Skin epidermis (tissue), 12 donors: ENCODE measurements around the gene TLR10.
A peak's percentile ranks its signal among the peaks of the same experiment; 100 is the strongest.
"Not testable (repeated sequence)": the region's sequence is repeated elsewhere in the genome, so short reads cannot be mapped to it uniquely, and the experiment has no call there.

ENCODE experiments used
- H3K27ac ChIP-seq, 21 experiments: fragments of 200-600 bp; sonication (generic) in 11 of 21; one replicate each; pipeline ENCODE4 v1.5.0; 2020; ENCODE audit warnings: mild to moderate bottlenecking in 3 of 21, inconsistent platforms in 2 of 21, moderate library complexity in 2 of 21
- H3K4me3 ChIP-seq, 7 experiments: fragments of 200-600 bp; sonication (generic) in 2 of 7; one replicate each; pipeline ENCODE4 v1.5.0; 2020; ENCODE audit warnings: inconsistent platforms in 2 of 7, mild to moderate bottlenecking in 2 of 7, moderate library complexity in 1 of 7

Gene TLR10

GRCh38 chr4:38782452-38783108, at the start of gene TLR10:
TLR10 (minus strand) TSS chr4:38782990; CDS start chr4:38775590, 7,400 bp downstream.
- peak within 1 kb of the TSS in 2 of 21 experiments; percentile 19 to 45 for H3K27ac ChIP-seq
- no peak within 1 kb of the TSS for H3K4me3 ChIP-seq

DNA sequence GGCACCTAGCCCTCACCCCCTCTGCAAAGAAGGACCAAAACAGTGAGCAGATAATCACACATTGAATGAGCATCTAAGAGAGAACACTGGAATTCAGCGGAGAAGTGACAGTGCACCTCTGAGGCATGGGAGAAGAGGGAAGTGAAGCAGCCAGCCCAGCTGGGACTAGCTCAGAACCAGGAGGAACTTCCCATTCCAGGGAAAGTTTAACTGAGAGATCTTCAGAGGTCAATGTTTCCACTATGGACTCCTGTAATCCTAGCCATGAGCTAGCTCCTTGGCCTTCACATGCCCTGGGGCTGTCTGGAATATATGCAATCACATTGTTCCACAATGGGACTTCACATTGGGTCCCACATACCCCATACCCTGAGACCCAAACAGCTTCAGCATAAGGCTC, 49.4 kb upstream of the TLR10 start:
- no peak overlapping the region for H3K27ac ChIP-seq

GRCh38 chr4:38831653-38832052, 48.9 kb upstream of the TLR10 start:
- H3K4me3 ChIP-seq = no peak overlapping the region
- no peak overlapping the region for H3K27ac ChIP-seq

More for the DNA sequence above, 49.4 kb upstream of the TLR10 start:
- H3K4me3 ChIP-seq = no peak overlapping the region

GRCh38 chr4:38829237-38829636, 46.4 kb upstream of the TLR10 start:
- Histone ChIP-seq H3K27ac (peak overlapping the region in 1 of 21 experiments; percentile 20), H3K4me3 (no peak overlapping the region)

- Histone ChIP-seq H3K27ac (no peak overlapping the region), H3K4me3 (no peak overlapping the region)
Observed at GRCh38 chr4:38823766-38824165, 41.0 kb upstream of the TLR10 start.

- H3K4me3 ChIP-seq = no peak overlapping the region
- H3K27ac ChIP-seq = no peak overlapping the region
Observed at GRCh38 chr4:38822748-38823303, 40.0 kb upstream of the TLR10 start.

- Histone ChIP-seq H3K27ac (no peak overlapping the region), H3K4me3 (no peak overlapping the region)
Observed at GRCh38 chr4:38821739-38822138, 38.9 kb upstream of the TLR10 start.

DNA sequence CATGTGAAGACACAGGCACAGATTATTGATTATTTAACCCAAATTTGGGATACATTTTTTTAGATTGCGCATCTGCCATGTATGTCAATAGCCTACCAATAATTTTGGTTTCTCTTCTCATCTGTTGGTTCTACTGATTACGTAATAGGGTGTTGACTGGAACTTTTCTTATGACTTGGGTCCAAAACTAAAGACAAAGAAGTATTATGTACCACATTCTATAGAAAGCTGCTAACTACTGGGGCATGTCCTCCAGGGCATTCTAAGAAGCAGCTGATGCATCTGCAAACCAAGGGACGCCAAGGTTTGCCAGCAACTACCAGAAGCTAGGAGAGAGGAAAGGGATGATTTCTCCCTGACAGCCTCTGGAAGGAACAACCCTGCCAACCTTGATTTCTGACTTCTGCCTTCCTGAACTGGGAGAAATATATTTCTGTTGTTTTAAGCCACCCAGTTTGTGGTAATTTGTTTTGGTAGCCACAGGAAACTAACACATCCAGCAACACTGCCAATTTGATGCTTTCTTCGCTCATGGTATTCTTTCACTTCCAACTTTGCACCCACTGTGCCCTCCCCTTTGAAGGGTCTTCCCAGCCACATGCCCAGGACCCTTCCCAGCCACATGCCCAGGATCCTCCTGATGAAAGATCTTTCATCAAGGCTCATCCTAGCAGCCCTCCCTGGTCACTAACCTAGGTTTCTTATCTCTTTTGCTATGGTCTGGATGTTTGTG, 37.7 kb upstream of the TLR10 start:
- Histone ChIP-seq H3K27ac (peak overlapping the region in 4 of 21 experiments; percentile 9 to 59 (median 30)), H3K4me3 (no peak overlapping the region)

GRCh38 chr4:38819569-38819968, 36.8 kb upstream of the TLR10 start:
- no peak overlapping the region for H3K4me3 ChIP-seq
- H3K27ac ChIP-seq = peak overlapping the region in 4 of 21 experiments; percentile 17 to 59 (median 28)

DNA sequence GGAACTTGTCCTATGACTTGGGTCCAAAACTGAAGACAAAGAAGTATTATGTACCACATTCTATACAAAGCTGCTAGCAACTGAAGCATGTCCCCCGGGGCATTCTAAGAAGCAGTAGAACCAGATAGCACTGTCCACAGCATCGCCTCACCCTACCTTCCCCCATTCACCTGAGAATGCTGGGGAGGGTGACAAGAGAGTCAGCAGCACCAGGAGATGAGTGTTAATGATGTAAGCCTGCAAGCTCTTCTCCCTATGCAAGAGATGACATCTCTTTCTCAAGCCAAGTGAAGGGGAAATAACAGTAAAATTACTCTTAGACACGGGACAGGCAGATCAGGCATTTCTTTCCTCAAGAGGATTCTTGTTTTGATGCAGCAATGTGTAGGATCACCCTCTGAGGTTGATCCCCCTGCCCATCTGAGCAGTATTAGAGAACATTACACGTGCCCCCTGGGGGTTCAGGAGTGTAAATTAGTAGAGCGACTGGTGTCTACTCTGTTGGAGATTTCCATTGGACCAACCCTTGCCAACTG, 35.7 kb upstream of the TLR10 start:
- Histone ChIP-seq H3K4me3 (no peak overlapping the region), H3K27ac (peak overlapping the region in 2 of 21 experiments; percentile 19 to 59)

DNA sequence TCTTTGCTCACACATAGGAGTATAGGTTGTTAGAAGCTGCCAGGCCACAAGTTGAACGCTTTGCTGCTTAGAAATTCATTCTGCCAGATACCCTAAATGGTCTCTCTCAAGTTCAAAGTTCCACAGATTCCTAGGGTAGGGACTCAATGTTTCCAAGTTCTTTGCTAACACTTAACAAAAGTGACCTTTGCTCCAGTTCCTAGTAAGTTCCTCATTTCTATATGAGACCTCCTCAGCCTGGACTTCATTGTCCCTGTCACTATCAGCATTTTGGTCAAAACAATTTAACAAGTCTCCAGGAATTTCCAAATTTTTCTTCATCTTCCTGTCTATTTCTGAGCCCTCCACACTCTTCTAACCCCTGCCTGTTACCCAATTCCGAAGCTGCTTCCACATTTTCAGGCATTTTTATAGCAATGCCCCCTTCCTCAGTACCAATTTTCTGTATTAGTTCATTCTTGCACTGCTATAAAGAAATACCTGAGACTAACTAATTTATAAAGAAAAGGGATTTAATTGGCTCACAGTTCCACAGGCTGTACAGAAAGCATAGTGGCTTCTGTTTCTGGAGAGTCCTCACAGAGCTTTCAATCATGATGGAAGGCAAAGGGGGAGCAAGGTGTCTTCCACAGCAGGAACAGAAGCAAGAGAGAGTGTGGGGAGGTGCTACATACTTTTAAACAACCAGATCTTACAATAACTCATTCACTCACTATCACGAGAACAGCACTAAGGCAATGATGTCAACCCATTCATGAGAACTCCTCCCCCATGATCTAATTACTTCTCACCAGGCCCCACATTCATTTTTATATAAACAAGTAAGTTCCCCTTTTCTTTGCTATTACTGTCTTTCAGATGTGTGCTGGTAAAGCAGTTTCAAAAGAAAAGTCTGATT, 33.3 kb upstream of the TLR10 start:
- Histone ChIP-seq H3K27ac (peak overlapping the region in 8 of 21 experiments; percentile 15 to 64 (median 45)), H3K4me3 (no peak overlapping the region)

DNA sequence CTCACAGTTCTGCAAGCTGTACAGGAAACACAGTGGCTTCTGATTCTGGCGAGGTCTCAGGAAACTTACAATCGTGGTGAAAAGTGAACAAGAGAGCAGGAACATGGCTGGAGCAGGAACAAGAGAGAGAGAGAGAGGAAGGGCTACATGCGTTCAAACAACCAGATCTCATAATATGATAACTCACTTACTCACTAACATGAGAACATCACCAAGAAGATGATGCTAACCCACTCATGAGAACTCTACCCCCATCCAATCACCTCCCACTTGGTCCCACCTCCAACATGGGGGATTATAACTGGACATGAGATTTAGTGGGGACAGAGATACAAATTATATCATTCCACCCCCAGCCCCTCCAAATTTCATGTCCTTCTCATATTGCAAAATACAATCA, 31.6 kb upstream of the TLR10 start:
- Histone ChIP-seq H3K4me3 (no peak overlapping the region), H3K27ac (no peak overlapping the region)

- Histone ChIP-seq H3K27ac (no peak overlapping the region), H3K4me3 (no peak overlapping the region)
Observed at GRCh38 chr4:38811297-38811696, 28.5 kb upstream of the TLR10 start.

DNA sequence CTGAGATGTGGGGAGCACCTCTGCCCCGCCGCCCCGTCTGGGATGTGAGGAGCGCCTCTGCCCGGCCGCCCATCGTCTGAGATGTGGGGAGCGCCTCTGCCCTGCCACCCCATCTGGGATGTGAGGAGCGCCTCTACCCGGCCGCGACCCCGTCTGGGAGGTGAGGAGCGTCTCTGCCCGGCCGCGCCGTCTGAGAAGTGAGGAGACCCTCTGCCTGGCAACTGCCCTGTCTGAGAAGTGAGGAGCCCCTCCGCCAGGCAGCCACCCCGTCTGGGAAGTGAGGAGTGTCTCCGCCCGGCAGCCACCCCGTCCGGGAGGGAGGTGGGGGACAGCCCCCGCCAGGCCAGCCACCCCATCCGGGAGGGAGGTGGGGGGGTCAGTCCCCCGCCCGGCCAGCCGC, 24.7 kb upstream of the TLR10 start:
- H3K27ac ChIP-seq, H3K4me3 ChIP-seq: not testable (repeated sequence)

DNA sequence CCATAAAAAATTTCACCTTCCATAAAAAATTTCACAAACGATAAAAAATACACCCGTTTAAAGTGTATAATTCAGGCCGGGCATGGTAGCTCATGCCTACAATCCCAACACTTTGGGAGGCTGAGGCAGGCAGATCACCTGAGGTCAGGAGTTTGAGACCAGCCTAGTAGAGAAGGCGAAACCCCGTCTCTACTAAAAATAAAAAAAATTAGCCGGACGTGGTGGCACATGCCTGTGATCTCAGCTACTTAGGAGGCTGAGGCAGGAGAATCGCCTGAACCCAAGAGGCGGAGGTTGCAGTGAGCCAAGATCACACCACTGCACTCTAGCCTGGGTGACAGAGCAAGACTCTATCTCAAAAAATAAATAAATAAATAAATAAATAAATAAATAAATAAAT, 23.5 kb upstream of the TLR10 start:
- not testable (repeated sequence) for H3K4me3 ChIP-seq
- H3K27ac ChIP-seq = peak overlapping the region in 17 of 21 experiments; percentile 23 to 91 (median 76)

- H3K4me3 ChIP-seq = peak overlapping the region in 3 of 7 experiments; percentile 2 to 36 (median 12)
- peak overlapping the region in 20 of 21 experiments; percentile 23 to 91 (median 75) for H3K27ac ChIP-seq
Observed at GRCh38 chr4:38805530-38806145, 22.8 kb upstream of the TLR10 start.

DNA sequence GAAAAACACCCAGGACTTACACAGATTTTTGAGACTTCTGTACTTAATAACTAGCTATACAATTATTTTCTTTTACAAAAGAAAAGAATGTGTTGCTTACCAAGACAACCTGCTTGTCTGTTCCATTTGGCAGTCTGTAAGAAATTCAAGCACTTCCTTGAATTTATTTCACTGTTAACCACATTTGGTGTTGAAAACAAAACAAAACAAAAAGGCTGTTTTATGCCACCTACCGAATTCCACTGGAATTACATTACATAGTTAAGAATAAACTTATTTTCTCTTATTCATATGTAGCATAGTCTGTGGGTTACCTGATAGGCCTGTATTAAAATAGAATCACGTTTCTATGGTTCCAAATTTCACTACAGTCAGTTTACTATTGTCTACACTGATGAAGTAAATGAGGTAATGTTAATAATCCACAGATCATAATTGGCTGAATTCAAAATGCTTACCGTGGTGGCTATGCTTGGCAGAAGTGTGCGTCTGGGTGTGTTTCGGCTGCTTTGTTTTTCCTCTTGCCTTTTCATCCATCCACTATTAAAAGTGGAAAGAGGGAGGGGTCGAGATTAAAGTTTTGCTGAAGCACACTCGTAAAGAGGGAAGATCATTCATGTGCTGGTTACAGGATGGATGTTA, 22.0 kb upstream of the TLR10 start, which contains the start of gene TLR1:
TLR1 (minus strand) TSS at position 138 of the 642 bp plus-strand sequence. CDS start 5,960 bp downstream, outside the sequence.
- peak within 1 kb of the TSS; percentile 15 to 36 (median 22) for H3K4me3 ChIP-seq

More for the DNA sequence above, 22.0 kb upstream of the TLR10 start, which contains the start of gene TLR1:
- H3K27ac ChIP-seq = peak within 1 kb of the TSS; percentile 16 to 91 (median 76)
